ENCODE results near the gene FAT3. TPM values are rescaled to one million over a fixed set of nuclear protein-coding genes. Genes with fewer than 3 reads are reported as not detected.

Gene FAT3
- total RNA-seq, result 0.59 and 0.84 TPM in 2 replicates

GRCh38 chr11:92224407-92225124 is at the start of gene FAT3:
Gene FAT3, plus strand, starts transcription at chr11:92224818. Its CDS starts 127,295 bp downstream, at chr11:92352113.

